ENCODE results near the gene MTR.
"Not testable (repeated sequence)": the region's sequence is repeated elsewhere in the genome, so short reads cannot be mapped to it uniquely, and the experiment has no call there.

MTR gene

DNA sequence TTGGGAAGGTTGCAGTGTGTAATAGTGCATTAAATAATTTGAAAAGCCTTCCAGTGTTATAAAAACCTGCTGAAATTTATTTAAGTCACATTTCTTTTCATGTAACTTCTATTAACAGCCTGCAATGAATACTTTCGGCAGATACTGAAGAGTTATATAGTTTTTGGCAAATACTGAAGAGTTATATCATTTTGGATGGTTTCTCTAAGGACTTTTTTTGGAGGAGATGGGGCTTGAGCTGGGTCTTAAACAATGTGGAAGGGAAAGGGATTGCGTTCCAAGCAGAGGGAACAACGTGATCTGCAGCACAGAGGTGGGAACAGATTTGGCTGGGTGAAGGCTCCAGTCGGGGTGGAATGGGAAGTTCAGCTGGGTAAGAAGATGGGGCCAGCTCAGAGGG, 39.8 kb downstream of the MTR start:
- no peak for DNase-seq

DNA sequence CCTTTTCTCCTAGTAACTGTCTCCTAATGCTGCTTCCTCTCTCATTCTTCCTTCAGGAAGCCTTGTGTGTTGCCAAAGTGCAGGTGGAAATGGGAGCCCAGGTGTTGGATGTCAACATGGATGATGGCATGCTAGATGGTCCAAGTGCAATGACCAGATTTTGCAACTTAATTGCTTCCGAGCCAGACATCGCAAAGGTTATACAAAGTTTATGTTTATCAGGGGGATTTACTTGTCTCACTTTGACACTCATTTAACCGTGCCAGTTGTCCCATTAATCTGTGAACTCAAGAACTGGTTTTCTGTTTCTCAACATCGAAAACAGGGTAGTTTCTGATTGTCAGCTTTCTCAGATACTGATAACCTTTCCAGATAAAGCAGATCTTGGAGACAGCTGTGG, 40.4 kb downstream of the MTR start:
- DNase-seq, result no peak

DNA sequence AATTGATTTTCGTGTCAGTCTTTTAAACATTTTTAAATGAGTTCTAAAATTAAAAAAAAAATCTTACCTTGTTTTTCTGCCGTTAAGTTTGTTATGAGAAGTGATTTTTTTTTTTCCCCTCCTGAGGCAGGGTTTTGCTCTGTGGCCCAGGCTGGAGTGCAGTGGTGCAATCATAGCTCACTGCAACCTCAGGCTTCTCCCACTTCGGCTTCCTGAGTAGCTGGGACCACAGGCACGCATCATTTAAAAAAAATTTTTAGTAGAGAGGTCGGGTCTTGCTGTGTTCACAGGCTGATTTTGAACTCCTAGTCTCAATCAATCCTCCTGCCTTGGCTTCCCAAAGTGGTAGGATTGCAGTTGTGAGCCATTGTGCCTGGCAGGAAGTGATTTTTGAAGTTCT, 41.1 kb downstream of the MTR start:
- no peak for DNase-seq

DNA sequence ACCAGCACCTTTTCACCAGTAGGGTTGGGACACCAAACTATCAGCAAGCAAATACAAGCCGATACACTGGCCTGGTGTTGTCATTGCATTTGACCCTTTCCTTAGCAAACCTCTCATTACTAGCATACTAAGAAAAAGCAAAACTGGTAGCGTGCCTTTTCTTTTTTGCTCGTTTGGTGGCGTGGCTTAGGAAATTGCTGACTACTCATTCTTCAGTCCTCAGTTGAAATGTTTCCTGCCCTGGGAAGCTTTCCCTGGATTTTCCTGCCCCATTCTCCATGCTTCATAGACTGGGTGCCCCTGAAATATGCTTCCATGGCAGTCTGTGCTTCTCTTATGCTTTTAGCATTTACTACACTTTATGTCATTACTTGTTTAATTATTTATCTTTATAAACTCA, 42.0 kb downstream of the MTR start:
- DNase-seq, result no peak

DNA sequence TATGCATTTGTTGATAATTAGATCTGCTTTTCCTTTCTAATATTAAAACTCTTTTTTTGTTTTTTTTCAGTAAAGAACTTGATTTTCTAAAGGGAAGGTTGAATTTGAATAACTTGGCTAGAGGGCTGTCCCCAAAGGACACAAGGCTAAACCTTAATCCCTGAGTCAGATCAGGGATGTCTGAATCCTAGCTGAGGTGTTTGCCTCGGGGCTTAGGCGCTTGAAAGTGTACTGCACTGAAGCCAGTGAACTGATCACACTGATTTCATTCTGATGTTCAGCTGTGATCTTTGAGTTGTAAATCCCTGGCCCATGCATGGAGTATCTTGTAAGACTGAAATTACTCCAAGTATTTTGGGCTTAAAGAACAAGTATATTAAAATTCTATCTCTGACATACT, 42.8 kb downstream of the MTR start:
- no peak for DNase-seq

DNA sequence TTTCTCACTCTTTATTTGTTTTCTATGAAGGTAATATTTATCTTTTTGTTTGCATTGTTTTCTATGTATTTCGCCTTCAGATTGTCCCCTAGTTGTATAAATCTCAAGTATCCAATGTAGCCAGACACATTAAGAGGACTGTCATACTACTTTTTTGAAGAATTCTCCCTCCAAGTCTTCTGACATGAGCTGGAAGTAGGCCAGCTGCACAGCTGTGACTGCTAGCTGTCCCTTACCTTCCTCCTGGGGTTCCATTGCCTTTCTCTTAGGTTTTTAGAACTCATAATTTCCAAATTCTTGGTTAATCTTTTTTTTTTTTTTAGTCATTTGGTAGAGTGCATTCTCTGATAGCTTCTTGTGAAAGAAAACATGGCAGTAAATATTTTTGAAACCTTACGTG, 46.2 kb downstream of the MTR start:
- no peak for DNase-seq

DNA sequence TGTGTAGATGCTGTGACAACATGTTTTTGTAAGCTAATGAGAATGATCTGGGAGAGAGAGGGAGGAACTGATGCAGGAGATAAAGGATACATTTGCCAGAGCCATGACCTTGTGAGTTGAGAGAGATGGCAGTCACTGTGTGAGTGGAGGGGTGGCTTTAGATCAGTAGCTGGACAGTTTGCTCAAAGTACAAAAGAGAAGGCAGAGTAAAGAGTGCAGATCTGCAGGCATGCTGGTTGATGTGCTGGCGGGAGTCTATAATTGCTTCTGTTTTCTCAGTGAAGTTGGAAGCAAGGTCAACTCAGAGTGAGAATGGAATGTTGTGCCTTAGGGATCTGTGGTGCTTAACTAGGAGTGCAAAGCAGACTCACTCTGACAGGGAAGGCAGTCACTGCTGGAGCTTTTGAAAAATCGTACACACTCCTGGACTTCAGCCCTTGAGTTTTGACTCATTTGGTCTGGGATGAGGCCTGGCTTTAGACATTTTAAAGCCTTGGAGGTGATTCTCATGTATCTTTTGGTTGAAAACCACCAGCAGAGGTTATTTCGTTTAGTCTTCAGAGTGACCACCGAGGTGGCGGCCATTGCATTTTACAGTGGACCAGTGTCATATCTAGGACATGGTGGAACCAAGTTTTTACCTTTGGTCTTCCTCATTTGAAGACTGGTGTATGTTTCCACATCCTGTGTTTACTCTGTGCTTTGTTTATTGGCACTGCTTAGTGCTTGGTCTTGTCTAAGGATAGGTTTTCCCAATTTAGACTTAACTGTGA, 49.6 kb downstream of the MTR start:
- DNase-seq, result no peak

DNA sequence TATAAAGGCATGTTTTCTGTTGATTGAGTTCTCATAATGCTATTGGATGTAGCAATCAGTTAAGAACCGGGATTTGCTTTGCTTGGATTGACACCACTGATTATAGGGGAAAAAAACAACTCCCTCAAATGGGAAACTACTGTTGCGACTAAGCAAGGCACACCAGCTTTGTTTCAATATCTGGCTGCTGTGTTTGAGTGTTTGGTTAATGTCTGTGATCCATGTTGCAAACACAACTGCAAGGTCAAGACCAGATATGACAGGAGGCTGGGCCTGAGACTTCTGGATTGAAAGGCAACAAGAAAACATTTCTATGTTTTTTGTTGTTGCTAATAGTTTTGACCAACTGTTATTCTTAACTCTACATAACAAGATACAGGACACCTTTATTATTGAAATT, 50.7 kb downstream of the MTR start:
- DNase-seq, result no peak

DNA sequence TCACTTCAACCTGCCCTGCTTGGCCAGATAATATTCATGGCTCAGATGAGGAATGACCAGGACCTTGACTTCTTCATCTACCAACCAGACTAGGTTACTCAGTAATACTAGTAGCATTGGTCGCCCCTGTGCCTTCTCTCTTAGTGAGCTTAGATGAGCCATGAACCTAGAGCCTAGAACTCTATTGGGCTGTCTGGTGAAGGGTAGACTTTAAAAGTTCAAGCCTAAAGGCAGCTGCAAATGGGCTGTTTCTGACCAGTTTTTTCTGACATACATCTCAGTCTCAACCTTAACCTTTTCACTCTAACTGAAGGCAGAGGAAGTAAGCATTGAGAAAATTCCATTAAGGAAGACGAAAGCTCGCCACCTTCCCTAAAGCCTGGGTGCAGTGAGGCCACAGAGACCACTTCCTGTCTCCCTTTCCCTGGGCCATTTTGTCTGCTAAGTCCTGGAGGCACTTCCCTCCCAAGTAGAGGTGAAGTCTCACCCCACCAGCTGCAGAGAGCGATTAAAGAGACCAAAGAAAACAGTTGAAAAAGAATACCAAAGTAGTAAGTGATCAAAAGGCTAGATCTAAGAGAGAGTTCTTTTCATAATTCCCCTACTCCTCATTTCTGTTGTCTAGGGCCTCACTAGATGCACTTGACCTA, 53.3 kb downstream of the MTR start:
- DNase-seq, result no peak

DNA sequence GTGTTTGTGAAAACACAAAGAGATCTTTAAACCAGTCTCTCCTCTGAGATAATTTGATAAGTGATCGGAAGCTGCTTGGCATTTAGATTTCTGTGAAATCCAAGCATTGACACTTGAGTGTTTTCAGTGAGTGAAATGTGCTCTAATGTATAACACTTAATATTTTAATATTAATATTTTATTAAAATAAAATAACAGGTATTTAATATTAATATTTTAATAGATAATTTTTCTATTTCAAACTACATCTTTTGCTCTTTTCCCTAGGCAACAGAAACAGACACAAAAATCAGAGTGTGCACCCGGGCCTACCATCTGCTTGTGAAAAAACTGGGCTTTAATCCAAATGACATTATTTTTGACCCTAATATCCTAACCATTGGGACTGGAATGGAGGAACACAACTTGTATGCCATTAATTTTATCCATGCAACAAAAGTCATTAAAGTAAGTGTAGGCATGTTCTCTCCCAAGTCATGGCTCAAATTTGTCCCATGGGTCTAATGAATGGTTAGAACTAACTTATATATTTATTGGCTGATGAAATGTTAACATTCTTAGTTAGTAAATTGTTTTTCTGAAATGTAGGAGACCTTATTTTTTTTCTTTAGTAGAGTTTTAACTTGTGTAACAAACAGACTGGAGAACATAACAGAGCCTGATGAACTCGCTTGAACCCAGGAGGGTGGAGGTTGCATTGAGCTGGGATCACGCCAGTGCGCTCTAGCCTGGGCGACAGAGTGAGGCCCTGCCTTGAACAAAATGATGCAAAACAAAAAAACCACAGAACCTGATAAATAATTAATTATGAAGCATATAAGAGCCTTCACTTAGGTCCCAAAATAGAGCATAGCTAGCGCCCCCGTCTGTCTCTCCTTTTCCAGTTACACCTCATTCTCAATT, 55.2 kb downstream of the MTR start:
- no peak for DNase-seq

DNA sequence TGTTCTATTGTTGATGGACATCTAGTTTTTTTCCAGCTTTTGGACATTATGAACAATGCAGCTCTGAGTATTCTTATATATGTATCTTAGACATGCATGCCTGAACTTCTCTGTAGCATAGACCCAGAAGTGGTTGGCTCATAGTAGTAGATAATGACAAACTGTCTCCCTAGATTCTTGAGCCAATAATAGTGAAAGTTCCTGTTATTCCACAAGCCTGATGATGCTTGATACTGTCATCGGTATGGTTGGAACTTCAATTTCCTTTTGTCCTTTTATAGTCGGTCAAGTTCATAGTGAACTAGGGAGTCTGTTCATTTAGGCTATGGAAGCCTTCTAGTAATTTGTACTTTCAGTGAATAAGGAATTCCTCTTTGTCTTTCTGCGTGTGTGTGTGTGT, 56.8 kb downstream of the MTR start:
- DNase-seq, result no peak

DNA sequence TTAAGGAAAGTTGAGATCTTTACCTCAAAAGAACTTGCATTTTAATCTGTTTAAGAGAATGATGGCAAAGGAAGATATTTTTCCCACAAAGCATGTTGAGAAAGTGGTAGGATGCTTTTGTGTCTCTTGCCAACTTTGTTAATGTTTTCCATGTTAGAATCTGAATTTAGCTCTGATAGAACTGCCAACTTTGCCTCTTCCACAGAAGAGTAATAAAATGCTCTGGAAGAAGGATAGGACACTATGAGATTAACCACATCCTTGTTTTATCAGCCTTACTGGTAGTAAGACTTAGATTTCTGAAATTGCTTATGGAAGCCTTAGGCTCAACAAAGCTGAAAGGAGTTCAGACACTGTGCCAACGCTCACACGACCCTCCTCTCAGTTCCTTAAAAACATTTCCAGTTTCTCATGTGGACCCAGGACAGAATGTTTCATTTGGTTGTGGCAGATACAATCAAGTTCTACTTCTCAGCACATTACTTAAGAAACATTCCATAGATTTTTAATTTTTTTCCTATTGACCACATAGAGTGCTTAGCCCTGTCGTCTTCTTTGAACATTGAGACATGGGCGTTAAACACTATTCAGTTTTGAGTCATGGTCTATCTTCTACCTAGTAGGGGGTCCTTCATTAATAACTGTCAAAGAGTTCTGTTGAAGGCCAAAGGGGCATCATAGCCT, 59.0 kb downstream of the MTR start:
- no peak for DNase-seq

DNA sequence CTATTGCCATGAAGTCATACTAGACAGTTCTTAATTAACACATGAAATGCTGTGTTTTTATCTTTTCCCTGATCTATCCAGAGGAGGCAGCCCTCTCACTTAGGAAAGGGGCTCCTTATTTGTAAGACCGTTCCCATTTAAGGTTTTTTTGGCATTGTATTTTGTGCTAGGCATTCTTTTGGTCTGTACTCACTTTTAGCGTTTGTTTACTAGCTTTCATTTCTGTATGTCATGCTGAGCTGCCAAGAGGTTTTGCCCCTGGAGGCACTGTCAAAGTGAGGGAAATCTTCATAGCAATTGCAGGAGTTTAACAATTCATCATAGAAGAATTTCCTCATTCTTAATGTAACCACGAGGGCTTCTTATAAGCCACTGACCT, 59.5 kb downstream of the MTR start:
- DNase-seq, result no peak

DNA sequence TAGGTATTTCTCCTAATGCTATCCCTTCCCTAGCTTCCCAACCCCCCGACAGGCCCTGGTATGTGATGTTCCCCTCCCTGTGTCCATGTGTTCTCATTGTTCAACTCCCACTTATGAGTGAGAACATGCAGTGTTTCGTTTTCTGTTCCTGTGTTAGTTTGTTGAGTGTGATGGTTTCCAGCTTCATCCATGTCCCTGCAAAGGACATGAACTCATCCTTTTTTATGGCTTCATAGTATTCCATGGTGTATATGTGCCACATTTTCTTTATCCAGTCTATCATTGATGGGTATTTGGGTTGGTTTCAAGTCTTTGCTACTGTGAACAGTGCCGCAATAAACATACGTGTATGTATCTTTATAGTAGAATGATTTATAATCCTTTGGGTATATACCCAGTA, 61.6 kb downstream of the MTR start:
- DNase-seq, result not testable (repeated sequence)

DNA sequence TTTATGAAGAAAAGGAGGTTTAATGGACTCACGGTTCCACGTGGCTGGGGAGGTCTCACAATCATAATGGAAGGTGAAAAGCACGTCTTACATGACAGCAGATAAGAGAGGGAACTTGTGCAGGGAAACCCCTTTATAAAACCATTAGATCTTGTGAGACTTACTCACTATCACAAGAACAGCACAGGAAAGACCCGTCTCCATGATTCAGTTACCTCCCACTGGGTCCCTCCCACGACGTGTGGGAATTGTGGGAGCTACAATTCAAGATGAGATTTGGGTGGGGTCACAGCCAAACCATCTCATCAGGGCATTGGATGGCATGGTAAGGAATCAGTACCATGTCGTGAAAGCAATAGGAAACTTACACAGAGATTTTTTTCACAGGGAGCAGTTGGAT, 63.1 kb downstream of the MTR start:
- DNase-seq, result no peak

DNA sequence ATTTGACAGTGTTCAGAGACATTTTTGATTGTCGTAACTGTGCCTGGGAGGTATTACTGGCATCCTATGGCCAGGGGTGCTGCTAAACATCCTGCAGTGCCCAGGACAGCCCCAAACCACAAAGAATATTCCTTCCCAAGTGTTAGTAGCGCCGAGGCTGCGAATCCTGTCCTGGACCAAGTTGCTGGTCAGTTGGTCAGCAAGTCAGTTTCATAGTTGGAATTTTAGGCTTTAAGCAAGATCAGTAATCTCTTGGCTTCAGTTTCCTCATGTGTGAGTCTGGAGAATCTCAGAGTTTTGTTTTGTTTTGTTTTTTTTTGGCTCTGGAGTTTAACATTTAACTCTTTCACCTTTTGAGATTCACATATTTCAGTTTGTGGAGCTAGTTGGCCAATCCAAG, 65.0 kb downstream of the MTR start:
- DNase-seq, result no peak

DNA sequence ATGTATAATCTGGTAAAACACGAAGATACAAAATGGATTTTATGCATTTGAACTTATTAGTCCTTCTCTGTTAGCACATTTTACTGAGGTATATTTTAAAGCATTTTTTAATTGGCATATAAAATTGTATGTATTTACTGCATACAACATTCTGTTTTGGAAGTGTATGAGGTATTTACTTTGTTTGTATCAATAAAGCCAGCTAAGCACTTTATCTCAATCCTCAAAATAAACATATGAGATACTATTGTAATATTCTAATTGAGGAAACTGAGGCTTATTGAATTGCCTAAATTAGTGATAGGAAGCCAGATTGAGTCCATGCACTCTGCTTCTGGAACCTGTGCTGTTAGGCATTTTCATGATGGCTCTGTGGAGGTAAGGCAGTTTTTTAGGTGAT, 65.6 kb downstream of the MTR start:
- DNase-seq, result no peak

DNA sequence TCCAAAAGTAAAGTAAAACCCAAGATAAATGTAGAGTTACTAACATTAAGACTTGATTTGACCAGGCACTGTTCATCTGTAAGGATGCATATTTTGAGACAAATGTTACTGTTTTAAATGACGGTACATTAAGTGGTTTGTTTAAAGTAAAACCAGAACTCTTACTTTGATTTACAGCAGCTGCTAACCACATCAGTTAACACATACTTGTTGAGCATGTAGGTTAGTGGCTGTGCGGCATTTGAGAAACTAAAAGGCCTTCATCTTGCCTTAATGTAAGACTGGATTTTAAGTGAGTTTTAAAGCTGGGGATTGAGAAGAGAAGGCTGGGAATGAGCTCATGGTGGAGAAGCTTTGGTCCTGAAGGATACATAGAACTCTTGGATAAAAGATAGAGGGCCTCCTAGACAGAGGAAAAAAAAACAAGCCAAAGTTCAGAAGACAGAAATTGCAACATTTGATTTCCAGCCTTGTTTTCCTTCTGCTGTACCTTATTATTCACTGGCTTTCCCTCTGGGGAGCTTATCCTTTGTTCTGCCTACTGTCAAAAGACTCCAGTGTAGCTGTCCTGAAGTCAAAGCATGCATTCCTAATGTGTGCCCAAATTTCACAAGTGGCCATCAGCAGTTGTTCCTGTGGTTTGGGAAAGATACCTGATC, 66.6 kb downstream of the MTR start:
- no peak for DNase-seq

DNA sequence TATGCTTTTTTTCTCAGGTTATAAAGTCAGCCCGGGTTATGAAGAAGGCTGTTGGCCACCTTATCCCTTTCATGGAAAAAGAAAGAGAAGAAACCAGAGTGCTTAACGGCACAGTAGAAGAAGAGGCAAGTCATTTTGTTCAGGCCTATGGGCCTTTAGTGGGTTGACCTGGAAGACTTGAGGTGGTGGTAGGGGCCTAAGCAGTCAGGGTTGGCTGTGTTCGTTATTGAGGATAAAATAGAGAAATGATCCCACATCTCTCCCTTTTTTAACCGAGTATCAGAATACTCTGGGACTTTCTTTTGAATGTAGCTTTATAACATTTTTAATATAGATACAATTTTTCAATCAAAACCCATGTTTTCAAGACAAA, 67.1 kb downstream of the MTR start:
- DNase-seq, result no peak

DNA sequence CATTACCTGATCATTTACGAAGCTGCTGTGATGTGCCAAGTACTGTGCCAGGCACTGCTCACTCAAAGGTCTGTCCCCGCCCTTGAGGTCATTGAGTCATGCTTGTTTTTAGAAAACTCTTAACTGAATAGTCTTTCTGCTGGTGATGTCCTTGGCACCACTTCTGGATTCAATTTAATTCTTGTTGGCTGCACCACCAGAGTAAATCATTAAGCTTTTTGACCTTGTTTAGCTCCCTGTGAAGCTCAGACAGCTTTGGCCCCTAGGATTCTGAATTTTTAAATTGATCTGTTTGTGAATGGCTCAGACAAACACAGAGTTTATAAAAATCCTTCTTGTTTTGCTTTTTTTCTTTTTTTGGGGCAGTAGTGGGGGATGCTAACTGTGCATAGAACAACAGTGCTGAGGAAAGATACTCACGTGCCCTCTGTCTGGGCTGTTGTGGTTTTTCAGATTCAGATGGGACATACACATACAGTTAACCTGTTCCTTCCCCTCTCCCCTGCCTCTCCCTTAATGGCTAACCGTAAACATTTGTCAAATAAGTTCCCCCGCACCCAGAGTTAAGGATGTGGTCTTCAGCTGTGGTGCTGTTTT, 67.6 kb downstream of the MTR start:
- no peak for DNase-seq

DNA sequence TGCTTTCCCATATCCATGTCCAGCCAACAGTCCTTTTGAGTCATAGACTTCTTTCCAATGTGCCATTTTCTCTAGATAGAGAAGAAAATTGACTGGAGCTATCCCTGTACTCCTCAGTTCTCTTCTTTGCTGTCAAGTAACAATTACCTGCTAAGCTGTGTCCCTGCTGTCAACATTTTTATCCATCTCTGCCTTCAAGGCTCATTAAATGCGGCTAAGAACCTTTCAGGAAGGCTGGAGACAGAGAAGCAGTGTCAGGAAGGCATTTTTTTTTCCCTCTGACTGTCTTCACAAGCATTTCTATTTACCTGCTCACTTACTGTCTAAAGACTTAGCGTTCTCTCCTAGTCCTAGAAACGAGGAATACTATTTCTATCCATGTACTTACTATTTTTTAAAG, 69.1 kb downstream of the MTR start:
- DNase-seq, result no peak

All from DMS153 (cell line).